Lower leg skin (tissue), 3 donors: ENCODE results near the gene GDPD3.

ENCODE experiments used
- POLR2A ChIP-seq, 2 donors: fragments of 450-650 bp; IDR thresholded peaks; one replicate each; pipeline ENCODE4 v1.6.1; 2016 to 2017; ENCODE audit warnings: antibody characterized with exemption in 2 of 2, mild to moderate bottlenecking in 1 of 2, moderate library complexity in 1 of 2
- TF ChIP-seq, protein P1 (sequence below), 3 donors: fragments of 450-650 bp; IDR thresholded peaks; one replicate each; pipeline ENCODE4 v1.5.1; 2016; ENCODE audit warnings: antibody characterized with exemption in 3 of 3, mild to moderate bottlenecking in 3 of 3, moderate library complexity in 2 of 3

DNA sequence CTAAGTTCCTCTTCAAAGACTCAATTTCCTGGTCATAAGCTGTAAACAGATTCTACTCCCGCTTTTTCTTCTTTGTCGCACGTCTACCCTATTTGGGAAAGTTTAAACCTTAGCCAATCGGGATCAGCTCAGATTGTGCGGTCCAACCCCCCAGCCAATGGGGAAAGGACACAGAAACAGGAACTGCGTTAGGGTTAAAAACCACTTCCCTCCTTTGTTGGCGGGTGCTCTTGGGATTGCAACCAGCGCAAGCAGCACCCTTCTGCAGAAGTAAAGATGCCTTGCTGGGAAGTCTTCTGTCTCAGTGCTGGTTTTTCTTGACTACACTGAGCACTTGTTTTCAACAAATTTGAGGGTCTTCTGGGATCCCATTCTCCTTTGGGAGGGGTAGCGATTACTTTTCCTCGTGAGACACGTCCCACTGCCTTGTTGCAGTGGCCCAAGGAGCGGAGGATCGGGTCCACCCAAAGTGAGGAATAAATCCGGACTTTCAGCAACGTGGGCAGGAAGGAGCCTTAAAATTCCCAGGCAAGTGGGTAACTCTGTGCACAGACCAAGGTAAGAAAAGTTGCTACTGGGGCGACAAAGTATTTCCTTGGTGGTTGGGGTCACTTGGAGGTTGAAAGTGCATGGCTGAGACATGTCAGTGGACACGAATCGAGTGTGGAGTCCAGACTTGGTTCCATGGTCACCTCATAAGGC, 16.3 kb downstream of the GDPD3 start:
- TF ChIP-seq, protein P1, sequence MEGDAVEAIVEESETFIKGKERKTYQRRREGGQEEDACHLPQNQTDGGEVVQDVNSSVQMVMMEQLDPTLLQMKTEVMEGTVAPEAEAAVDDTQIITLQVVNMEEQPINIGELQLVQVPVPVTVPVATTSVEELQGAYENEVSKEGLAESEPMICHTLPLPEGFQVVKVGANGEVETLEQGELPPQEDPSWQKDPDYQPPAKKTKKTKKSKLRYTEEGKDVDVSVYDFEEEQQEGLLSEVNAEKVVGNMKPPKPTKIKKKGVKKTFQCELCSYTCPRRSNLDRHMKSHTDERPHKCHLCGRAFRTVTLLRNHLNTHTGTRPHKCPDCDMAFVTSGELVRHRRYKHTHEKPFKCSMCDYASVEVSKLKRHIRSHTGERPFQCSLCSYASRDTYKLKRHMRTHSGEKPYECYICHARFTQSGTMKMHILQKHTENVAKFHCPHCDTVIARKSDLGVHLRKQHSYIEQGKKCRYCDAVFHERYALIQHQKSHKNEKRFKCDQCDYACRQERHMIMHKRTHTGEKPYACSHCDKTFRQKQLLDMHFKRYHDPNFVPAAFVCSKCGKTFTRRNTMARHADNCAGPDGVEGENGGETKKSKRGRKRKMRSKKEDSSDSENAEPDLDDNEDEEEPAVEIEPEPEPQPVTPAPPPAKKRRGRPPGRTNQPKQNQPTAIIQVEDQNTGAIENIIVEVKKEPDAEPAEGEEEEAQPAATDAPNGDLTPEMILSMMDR (IDR thresholded peaks at IDR 0.05) = no peak
- no peak for TF ChIP-seq POLR2A (IDR thresholded peaks at IDR 0.05)
